Neural cell (in vitro differentiated cells): ENCODE data around the gene SETBP1. TPM values are rescaled to one million over a fixed set of nuclear protein-coding genes. Genes with fewer than 3 reads are reported as not detected.

Source experiments
- H2AFZ ChIP-seq: fragments of 200-600, 300-800 bp; sonication (generic), shearing (Covaris generic); 2 replicates; pipeline ENCODE4 v1.6.0; 2014; ENCODE audit warnings: low read depth, mild to moderate bottlenecking, antibody characterized with exemption, low read length, moderate library complexity
- H3F3A ChIP-seq: fragments of 200-600 bp; shearing (Covaris generic); 2 replicates; pipeline ENCODE4 v1.6.1; 2016; ENCODE audit warnings: mild to moderate bottlenecking, moderate library complexity, mixed read lengths, antibody characterized with exemption, low read length; ENCODE audit not compliant: insufficient read depth, poor library complexity, severe bottlenecking
- H3K27ac ChIP-seq: fragments of 200-600, 300-800 bp; sonication (generic), shearing (Covaris generic); 2 replicates; pipeline ENCODE4 v1.5.1; 2014; ENCODE audit warnings: mild to moderate bottlenecking, low read length, moderate library complexity
- H3K27me3 ChIP-seq: fragments of 300-800, 200-600 bp; sonication (generic), shearing (Covaris generic); 2 replicates; pipeline ENCODE4 v1.6.0; 2014; ENCODE audit warnings: mild to moderate bottlenecking, low read depth, low read length, moderate library complexity; ENCODE audit not compliant: insufficient read depth
- H3K36me3 ChIP-seq: fragments of 300-800, 200-600 bp; sonication (generic), shearing (Covaris generic); 2 replicates; pipeline ENCODE4 v1.5.1; 2014; ENCODE audit warnings: mild to moderate bottlenecking, antibody characterized with exemption, low read length, moderate library complexity; ENCODE audit not compliant: insufficient read depth
- H3K4me2 ChIP-seq: fragments of 300-800, 200-600 bp; sonication (generic), shearing (Covaris generic); 2 replicates; pipeline ENCODE4 v1.6.0; 2014; ENCODE audit warnings: mild to moderate bottlenecking, low read length
- H3K4me3 ChIP-seq: fragments of 300-800, 200-600 bp; sonication (generic), shearing (Covaris generic); 2 replicates; pipeline ENCODE4 v1.5.1; 2014; ENCODE audit warnings: mild to moderate bottlenecking, low read length, moderate library complexity
- H3K79me2 ChIP-seq: fragments of 200-600 bp; shearing (Covaris generic); replicated peaks from 2 replicates; pipeline ENCODE4 v1.6.0; 2014; ENCODE audit warnings: mild to moderate bottlenecking, low read length, moderate library complexity; ENCODE audit not compliant: insufficient read depth
- H3K9ac ChIP-seq: fragments of 300-800, 200-600 bp; sonication (generic), shearing (Covaris generic); 2 replicates; pipeline ENCODE4 v1.6.1; 2016; ENCODE audit warnings: mild to moderate bottlenecking, low read length, mixed read lengths
- H3K9me2 ChIP-seq: fragments of 200-600 bp; shearing (Covaris generic); 2 replicates; pipeline ENCODE4 v1.6.1; 2016; ENCODE audit warnings: mild to moderate bottlenecking, low read length, mixed read lengths; ENCODE audit not compliant: insufficient read depth
- H3K9me3 ChIP-seq: fragments of 200-600, 300-800 bp; sonication (generic), shearing (Covaris generic); 2 replicates; pipeline ENCODE4 v1.6.1; 2016; ENCODE audit warnings: mild to moderate bottlenecking, mixed run types, low read length, moderate library complexity, mixed read lengths
- H4K20me1 ChIP-seq: fragments of 200-600 bp; shearing (Covaris generic); 2 replicates; pipeline ENCODE4 v1.6.1; 2016; ENCODE audit warnings: mild to moderate bottlenecking, mixed run types; ENCODE audit not compliant: insufficient read depth
- EP300 ChIP-seq: fragments of 450-650 bp; conservative IDR thresholded peaks from 2 replicates; pipeline ENCODE4 v1.6.1; 2014; ENCODE audit warnings: antibody characterized with exemption, mild to moderate bottlenecking, moderate library complexity; ENCODE audit not compliant: poor library complexity, severe bottlenecking
- EZH2 ChIP-seq: fragments of 200-600, 300-800 bp; shearing (Covaris generic), sonication (generic); IDR thresholded peaks from 2 replicates; pipeline ENCODE4 v1.6.1; 2014; ENCODE audit warnings: antibody characterized with exemption, low read length, borderline replicate concordance, mild to moderate bottlenecking; ENCODE audit not compliant: insufficient read depth, poor library complexity, severe bottlenecking
- MXI1 ChIP-seq: fragments of 450-650 bp; conservative IDR thresholded peaks from 2 replicates; pipeline ENCODE4 v1.6.1; 2014; ENCODE audit warnings: antibody characterized with exemption, mild to moderate bottlenecking; ENCODE audit not compliant: poor library complexity, severe bottlenecking
- POLR2AphosphoS5 ChIP-seq: IDR thresholded peaks from 2 replicates; pipeline ENCODE4 v1.6.1; 2012
- RAD21 ChIP-seq: fragments of 450-650 bp; conservative IDR thresholded peaks from 2 replicates; pipeline ENCODE4 v1.6.1; 2014; ENCODE audit warnings: antibody characterized with exemption, mild to moderate bottlenecking, moderate library complexity
- SMC3 ChIP-seq: fragments of 450-650 bp; conservative IDR thresholded peaks from 2 replicates; pipeline ENCODE4 v1.6.1; 2014; ENCODE audit warnings: antibody characterized with exemption, mild to moderate bottlenecking, moderate library complexity; ENCODE audit not compliant: poor library complexity
- TAF1 ChIP-seq: IDR thresholded peaks from 2 replicates; pipeline ENCODE4 v1.6.1; 2012; ENCODE audit warnings: low read depth
- polyA plus RNA-seq: library from polyadenylated mRNA; depleted of rRNA; stranded (reverse); fragments of >200 nt; gene quantifications from 2 replicates; pipeline ENCODE4 v1.2.3, GENCODE V29; 2014
- TF ChIP-seq, protein P1 (sequence below): fragments of 450-650 bp; IDR thresholded peaks from 2 replicates; pipeline ENCODE4 v1.5.1; 2014; ENCODE audit warnings: antibody characterized with exemption, mild to moderate bottlenecking, moderate library complexity; ENCODE audit not compliant: poor library complexity, severe bottlenecking
- TF ChIP-seq, protein P2 (sequence below): IDR thresholded peaks from 2 replicates; pipeline ENCODE4 v1.6.1; 2012; ENCODE audit warnings: borderline replicate concordance

Gene SETBP1
- polyA plus RNA-seq, 1 donor from 2014 or later: 13.7 TPM

DNA sequence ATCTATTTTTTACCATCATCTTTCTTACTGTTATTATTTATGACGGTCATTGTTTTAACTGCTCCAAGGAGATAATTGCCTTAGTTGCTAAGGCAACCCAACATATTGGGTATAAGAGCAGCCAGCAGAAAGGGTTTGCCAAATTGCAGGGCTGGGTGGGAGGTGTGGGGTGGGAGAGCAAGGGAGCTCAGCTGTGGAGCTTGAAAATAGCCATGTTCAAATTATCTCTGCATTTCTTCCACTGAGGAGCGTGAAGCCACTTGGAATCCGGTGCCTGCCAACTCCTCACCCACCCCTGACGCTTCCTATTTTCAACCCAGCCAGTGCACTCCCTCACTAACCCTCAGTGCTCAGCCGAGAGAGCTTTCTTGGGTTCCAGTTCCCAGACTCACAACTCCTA is 60.8 kb downstream of the SETBP1 start:
- no peaks in the 10 kb centered on the region for H4K20me1 ChIP-seq
- H3K79me2 ChIP-seq: peaks cover 76% of the 10 kb centered on the region
- H3K27ac ChIP-seq: no peak overlapping the region
- no peak overlapping the region for H3K9ac ChIP-seq
- no peak overlapping the region for H3K4me2 ChIP-seq
- H3K9me3 ChIP-seq: no peaks in the 10 kb centered on the region
- H3K4me3 ChIP-seq: no peak overlapping the region
- no peak for TF ChIP-seq EP300
- TF ChIP-seq, protein P1, sequence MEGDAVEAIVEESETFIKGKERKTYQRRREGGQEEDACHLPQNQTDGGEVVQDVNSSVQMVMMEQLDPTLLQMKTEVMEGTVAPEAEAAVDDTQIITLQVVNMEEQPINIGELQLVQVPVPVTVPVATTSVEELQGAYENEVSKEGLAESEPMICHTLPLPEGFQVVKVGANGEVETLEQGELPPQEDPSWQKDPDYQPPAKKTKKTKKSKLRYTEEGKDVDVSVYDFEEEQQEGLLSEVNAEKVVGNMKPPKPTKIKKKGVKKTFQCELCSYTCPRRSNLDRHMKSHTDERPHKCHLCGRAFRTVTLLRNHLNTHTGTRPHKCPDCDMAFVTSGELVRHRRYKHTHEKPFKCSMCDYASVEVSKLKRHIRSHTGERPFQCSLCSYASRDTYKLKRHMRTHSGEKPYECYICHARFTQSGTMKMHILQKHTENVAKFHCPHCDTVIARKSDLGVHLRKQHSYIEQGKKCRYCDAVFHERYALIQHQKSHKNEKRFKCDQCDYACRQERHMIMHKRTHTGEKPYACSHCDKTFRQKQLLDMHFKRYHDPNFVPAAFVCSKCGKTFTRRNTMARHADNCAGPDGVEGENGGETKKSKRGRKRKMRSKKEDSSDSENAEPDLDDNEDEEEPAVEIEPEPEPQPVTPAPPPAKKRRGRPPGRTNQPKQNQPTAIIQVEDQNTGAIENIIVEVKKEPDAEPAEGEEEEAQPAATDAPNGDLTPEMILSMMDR: no peak
- TF ChIP-seq RAD21: no peak
- no peak for TF ChIP-seq POLR2AphosphoS5
- TF ChIP-seq, protein P2, sequence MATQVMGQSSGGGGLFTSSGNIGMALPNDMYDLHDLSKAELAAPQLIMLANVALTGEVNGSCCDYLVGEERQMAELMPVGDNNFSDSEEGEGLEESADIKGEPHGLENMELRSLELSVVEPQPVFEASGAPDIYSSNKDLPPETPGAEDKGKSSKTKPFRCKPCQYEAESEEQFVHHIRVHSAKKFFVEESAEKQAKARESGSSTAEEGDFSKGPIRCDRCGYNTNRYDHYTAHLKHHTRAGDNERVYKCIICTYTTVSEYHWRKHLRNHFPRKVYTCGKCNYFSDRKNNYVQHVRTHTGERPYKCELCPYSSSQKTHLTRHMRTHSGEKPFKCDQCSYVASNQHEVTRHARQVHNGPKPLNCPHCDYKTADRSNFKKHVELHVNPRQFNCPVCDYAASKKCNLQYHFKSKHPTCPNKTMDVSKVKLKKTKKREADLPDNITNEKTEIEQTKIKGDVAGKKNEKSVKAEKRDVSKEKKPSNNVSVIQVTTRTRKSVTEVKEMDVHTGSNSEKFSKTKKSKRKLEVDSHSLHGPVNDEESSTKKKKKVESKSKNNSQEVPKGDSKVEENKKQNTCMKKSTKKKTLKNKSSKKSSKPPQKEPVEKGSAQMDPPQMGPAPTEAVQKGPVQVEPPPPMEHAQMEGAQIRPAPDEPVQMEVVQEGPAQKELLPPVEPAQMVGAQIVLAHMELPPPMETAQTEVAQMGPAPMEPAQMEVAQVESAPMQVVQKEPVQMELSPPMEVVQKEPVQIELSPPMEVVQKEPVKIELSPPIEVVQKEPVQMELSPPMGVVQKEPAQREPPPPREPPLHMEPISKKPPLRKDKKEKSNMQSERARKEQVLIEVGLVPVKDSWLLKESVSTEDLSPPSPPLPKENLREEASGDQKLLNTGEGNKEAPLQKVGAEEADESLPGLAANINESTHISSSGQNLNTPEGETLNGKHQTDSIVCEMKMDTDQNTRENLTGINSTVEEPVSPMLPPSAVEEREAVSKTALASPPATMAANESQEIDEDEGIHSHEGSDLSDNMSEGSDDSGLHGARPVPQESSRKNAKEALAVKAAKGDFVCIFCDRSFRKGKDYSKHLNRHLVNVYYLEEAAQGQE: no peak
- no peak for TF ChIP-seq MXI1
- no peak for TF ChIP-seq TAF1
- TF ChIP-seq SMC3: no peak
- TF ChIP-seq EZH2: no peak
- H3F3A ChIP-seq: no peaks in the 10 kb centered on the region
- H2AFZ ChIP-seq: no peak overlapping the region
- no peaks in the 10 kb centered on the region for H3K27me3 ChIP-seq
- H3K9me2 ChIP-seq: no peaks in the 10 kb centered on the region
- peaks cover 11% of the 10 kb centered on the region for H3K36me3 ChIP-seq

GRCh38 chr18:44742126-44742525 is 61.4 kb downstream of the SETBP1 start:
- H3K27ac ChIP-seq: no peak overlapping the region
- H2AFZ ChIP-seq: no peak overlapping the region

More at GRCh38 chr18:44742126-44742525, 61.4 kb downstream of the SETBP1 start:
- no peak for TF ChIP-seq TAF1
- TF ChIP-seq, protein P1: no peak
- no peak for TF ChIP-seq POLR2AphosphoS5
- no peak for TF ChIP-seq EZH2
- TF ChIP-seq RAD21: no peak
- no peak for TF ChIP-seq MXI1
- TF ChIP-seq, protein P2: no peak
- no peak for TF ChIP-seq EP300
- no peak for TF ChIP-seq SMC3
- Histone ChIP-seq H3K27me3 (no peaks in the 10 kb centered on the region), H3K9me2 (no peaks in the 10 kb centered on the region), H3F3A (no peaks in the 10 kb centered on the region), H3K4me2 (no peak overlapping the region), H3K36me3 (peaks cover 5% of the 10 kb centered on the region), H3K4me3 (no peak overlapping the region), H3K9ac (no peak overlapping the region), H3K79me2 (peaks cover 76% of the 10 kb centered on the region), H4K20me1 (no peaks in the 10 kb centered on the region), H3K9me3 (no peaks in the 10 kb centered on the region)
